OCI-LY7 (cell line): Measurements from ENCODE around the gene CNTN5.

Source experiments
- EZH2phosphoT487 ChIP-seq: fragments of 200-600 bp; sonication (generic); IDR thresholded peaks from 2 replicates; pipeline ENCODE4 v1.6.1; 2018; ENCODE audit warnings: low read depth, borderline replicate concordance, mild to moderate bottlenecking, mixed run types, antibody characterized with exemption, low read length, moderate library complexity, mixed read lengths
- TF ChIP-seq, protein P1 (sequence below): fragments of 200-600 bp; sonication (generic); conservative IDR thresholded peaks from 2 replicates; pipeline ENCODE4 v1.5.1; 2014; ENCODE audit warnings: mild to moderate bottlenecking, antibody characterized with exemption, low read length, moderate library complexity, mixed read lengths

DNA sequence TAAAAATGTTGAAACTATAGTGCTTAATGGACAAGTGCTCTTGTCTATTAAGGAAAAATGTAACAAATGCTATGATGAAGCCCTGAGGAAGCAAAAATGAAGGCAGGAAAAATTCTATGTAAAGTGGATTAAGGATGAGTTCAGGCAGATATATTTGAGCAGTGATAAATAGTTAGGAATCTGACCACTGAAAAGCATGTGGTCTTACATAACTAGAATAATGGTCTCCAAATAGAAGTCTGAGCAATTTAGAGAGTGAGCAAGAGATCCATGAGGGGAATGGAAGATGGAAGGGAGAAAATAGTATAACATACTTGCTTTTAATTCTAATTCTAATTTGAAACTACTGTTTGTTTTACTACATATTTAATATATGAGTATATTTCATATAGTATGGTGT, 1155.7 kb downstream of the CNTN5 start:
- TF ChIP-seq, protein P1, sequence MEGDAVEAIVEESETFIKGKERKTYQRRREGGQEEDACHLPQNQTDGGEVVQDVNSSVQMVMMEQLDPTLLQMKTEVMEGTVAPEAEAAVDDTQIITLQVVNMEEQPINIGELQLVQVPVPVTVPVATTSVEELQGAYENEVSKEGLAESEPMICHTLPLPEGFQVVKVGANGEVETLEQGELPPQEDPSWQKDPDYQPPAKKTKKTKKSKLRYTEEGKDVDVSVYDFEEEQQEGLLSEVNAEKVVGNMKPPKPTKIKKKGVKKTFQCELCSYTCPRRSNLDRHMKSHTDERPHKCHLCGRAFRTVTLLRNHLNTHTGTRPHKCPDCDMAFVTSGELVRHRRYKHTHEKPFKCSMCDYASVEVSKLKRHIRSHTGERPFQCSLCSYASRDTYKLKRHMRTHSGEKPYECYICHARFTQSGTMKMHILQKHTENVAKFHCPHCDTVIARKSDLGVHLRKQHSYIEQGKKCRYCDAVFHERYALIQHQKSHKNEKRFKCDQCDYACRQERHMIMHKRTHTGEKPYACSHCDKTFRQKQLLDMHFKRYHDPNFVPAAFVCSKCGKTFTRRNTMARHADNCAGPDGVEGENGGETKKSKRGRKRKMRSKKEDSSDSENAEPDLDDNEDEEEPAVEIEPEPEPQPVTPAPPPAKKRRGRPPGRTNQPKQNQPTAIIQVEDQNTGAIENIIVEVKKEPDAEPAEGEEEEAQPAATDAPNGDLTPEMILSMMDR: no peak
- TF ChIP-seq EZH2phosphoT487: no peak
